ENCODE measurements around the gene PRDM5. TPM values are rescaled to one million over a fixed set of nuclear protein-coding genes. Genes with fewer than 3 reads are reported as not detected.

Gene PRDM5
- total RNA-seq, 1 donor from 2014 or later: 16.6 TPM

- Mint-ChIP-seq H3K4me1 (ENCODE audit: low read depth, unreplicated experiment) (no peaks in the 10 kb centered on the region), H3K9me3 (ENCODE audit: unreplicated experiment) (peaks cover 2% of the 10 kb centered on the region), H3K27me3 (ENCODE audit: unreplicated experiment) (no peaks in the 10 kb centered on the region), H3K36me3 (ENCODE audit: unreplicated experiment) (peaks cover 4% of the 10 kb centered on the region), H3K27ac (ENCODE audit: unreplicated experiment) (no peak overlapping the region), H3K4me3 (ENCODE audit: unreplicated experiment) (no peak overlapping the region)
- no peak for DNase-seq
- TF ChIP-seq, protein P1, sequence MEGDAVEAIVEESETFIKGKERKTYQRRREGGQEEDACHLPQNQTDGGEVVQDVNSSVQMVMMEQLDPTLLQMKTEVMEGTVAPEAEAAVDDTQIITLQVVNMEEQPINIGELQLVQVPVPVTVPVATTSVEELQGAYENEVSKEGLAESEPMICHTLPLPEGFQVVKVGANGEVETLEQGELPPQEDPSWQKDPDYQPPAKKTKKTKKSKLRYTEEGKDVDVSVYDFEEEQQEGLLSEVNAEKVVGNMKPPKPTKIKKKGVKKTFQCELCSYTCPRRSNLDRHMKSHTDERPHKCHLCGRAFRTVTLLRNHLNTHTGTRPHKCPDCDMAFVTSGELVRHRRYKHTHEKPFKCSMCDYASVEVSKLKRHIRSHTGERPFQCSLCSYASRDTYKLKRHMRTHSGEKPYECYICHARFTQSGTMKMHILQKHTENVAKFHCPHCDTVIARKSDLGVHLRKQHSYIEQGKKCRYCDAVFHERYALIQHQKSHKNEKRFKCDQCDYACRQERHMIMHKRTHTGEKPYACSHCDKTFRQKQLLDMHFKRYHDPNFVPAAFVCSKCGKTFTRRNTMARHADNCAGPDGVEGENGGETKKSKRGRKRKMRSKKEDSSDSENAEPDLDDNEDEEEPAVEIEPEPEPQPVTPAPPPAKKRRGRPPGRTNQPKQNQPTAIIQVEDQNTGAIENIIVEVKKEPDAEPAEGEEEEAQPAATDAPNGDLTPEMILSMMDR (IDR thresholded peaks at IDR 0.05; ENCODE audit: partially characterized antibody, unreplicated experiment): no peak
Observed at GRCh38 chr4:120798570-120798969, 124.0 kb downstream of the PRDM5 start.

- Mint-ChIP-seq H3K4me3 (ENCODE audit: unreplicated experiment) (no peak overlapping the region), H3K27me3 (ENCODE audit: unreplicated experiment) (no peaks in the 10 kb centered on the region), H3K36me3 (ENCODE audit: unreplicated experiment) (peaks cover 4% of the 10 kb centered on the region), H3K9me3 (ENCODE audit: unreplicated experiment) (peaks cover 2% of the 10 kb centered on the region), H3K4me1 (ENCODE audit: low read depth, unreplicated experiment) (no peaks in the 10 kb centered on the region), H3K27ac (ENCODE audit: unreplicated experiment) (no peak overlapping the region)
- no peak for DNase-seq
- TF ChIP-seq, protein P1 (IDR thresholded peaks at IDR 0.05; ENCODE audit: partially characterized antibody, unreplicated experiment): no peak
Observed at GRCh38 chr4:120796271-120796670, 126.3 kb downstream of the PRDM5 start.

DNA sequence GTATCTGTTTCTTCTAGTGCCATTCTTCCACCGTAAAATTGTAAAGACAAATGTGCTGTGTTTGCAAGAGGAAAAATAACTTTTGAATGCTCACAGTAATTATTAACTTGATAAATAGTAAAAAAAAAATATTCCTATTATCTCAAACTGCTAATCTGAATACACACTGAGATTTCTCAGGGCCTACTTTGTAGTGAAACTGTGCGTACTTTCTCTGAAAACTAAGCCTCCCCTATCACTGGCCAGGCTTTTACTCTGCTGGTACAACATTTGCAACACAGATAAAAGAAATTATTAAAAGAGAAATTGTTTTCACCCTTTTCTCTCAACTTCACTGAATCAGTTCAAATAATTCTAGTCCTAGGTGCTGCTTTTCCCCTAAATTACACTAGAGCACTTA lies 137.3 kb downstream of the PRDM5 start:
- Mint-ChIP-seq H3K9me3 (ENCODE audit: unreplicated experiment) (no peaks in the 10 kb centered on the region), H3K27me3 (ENCODE audit: unreplicated experiment) (peaks cover 2% of the 10 kb centered on the region), H3K36me3 (ENCODE audit: unreplicated experiment) (no peaks in the 10 kb centered on the region), H3K27ac (ENCODE audit: unreplicated experiment) (no peak overlapping the region), H3K4me3 (ENCODE audit: unreplicated experiment) (no peak overlapping the region), H3K4me1 (ENCODE audit: low read depth, unreplicated experiment) (no peaks in the 10 kb centered on the region)
- TF ChIP-seq, protein P1 (IDR thresholded peaks at IDR 0.05; ENCODE audit: partially characterized antibody, unreplicated experiment): no peak
- no peak for DNase-seq

GRCh38 chr4:120777459-120777858 lies 145.1 kb downstream of the PRDM5 start:
- no peaks in the 10 kb centered on the region for H3K36me3 Mint-ChIP-seq (ENCODE audit: unreplicated experiment)

DNA sequence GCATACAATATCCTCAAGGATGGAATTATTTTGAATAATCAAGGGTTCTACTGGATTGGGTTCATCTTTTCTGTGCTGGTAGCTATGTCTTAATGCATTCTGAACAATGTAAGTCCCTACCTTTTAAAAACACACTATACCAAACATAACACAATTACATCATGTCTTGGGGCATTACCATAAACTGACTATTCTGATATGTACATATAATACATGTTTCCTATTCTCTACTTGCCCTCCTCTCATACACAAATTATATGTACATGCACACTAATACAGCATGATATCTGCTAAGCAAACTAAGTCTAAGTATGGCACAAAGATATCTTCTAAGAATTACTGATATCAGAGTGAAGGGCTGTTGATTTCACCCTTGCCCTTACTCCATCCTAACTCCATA lies 147.1 kb downstream of the PRDM5 start:
- TF ChIP-seq, protein P1 (IDR thresholded peaks at IDR 0.05; ENCODE audit: partially characterized antibody, unreplicated experiment): no peak
- Mint-ChIP-seq H3K9me3 (ENCODE audit: unreplicated experiment) (no peaks in the 10 kb centered on the region), H3K27me3 (ENCODE audit: unreplicated experiment) (no peaks in the 10 kb centered on the region), H3K4me1 (ENCODE audit: low read depth, unreplicated experiment) (no peaks in the 10 kb centered on the region), H3K4me3 (ENCODE audit: unreplicated experiment) (no peak overlapping the region), H3K36me3 (ENCODE audit: unreplicated experiment) (no peaks in the 10 kb centered on the region), H3K27ac (ENCODE audit: unreplicated experiment) (no peak overlapping the region)
- no peak for DNase-seq

More at GRCh38 chr4:120777459-120777858, 145.1 kb downstream of the PRDM5 start:
- no peak for DNase-seq
- Mint-ChIP-seq H3K4me3 (ENCODE audit: unreplicated experiment) (no peak overlapping the region), H3K27ac (ENCODE audit: unreplicated experiment) (no peak overlapping the region), H3K27me3 (ENCODE audit: unreplicated experiment) (no peaks in the 10 kb centered on the region), H3K9me3 (ENCODE audit: unreplicated experiment) (no peaks in the 10 kb centered on the region), H3K4me1 (ENCODE audit: low read depth, unreplicated experiment) (no peaks in the 10 kb centered on the region)
- TF ChIP-seq, protein P1 (IDR thresholded peaks at IDR 0.05; ENCODE audit: partially characterized antibody, unreplicated experiment): no peak

Measured in glutamatergic neuron (in vitro differentiated cells).